ENCODE data around the gene GTF3C1.

DNA sequence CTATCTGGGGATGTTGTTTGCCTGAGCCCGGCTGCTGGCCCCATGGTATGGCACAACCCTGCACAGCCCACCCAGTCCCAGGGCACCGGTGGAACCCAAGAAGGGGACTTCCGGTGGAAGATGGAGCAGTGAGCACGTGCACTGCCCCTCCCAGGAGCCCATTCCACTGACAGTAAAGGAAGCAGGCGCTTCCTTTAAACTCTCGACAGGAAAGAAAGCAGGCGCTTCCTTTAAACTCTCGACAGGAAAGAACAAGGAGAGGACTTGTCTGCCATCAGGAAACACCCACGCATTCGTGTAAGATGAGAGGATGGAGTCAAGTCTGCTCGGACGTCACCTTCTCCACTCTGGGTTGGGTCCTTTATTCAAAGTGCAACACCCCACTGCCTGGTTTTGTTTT lies 94.0 kb downstream of the GTF3C1 start:
- TF ChIP-seq, protein P1, sequence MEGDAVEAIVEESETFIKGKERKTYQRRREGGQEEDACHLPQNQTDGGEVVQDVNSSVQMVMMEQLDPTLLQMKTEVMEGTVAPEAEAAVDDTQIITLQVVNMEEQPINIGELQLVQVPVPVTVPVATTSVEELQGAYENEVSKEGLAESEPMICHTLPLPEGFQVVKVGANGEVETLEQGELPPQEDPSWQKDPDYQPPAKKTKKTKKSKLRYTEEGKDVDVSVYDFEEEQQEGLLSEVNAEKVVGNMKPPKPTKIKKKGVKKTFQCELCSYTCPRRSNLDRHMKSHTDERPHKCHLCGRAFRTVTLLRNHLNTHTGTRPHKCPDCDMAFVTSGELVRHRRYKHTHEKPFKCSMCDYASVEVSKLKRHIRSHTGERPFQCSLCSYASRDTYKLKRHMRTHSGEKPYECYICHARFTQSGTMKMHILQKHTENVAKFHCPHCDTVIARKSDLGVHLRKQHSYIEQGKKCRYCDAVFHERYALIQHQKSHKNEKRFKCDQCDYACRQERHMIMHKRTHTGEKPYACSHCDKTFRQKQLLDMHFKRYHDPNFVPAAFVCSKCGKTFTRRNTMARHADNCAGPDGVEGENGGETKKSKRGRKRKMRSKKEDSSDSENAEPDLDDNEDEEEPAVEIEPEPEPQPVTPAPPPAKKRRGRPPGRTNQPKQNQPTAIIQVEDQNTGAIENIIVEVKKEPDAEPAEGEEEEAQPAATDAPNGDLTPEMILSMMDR (IDR thresholded peaks at IDR 0.05): no peak
- no peak for TF ChIP-seq POLR2A (IDR thresholded peaks at IDR 0.05)

Data from breast epithelium (tissue), 3 donors.